SK-N-MC (cell line): Measurements from ENCODE around the gene CSF1.

Experiments
- EZH2 ChIP-seq: fragments of 200-600 bp; sonication (generic); IDR thresholded peaks from one replicate; pipeline ENCODE4 v1.6.1; 2017; ENCODE audit warnings: antibody characterized with exemption
- POLR2AphosphoS5 ChIP-seq: IDR thresholded peaks from 2 replicates; pipeline ENCODE4 v1.6.1; 2012; ENCODE audit warnings: mild to moderate bottlenecking, low read depth, low read length, borderline replicate concordance

- no peak for TF ChIP-seq EZH2
- no peak for TF ChIP-seq POLR2AphosphoS5
Measured at GRCh38 chr1:109876617-109877316, 33.9 kb upstream of the CSF1 start.
